Neural progenitor cell (in vitro differentiated cells): ENCODE measurements around the gene ACTR1A. TPM values are rescaled to one million over a fixed set of nuclear protein-coding genes. Genes with fewer than 3 reads are reported as not detected.
"Not testable (repeated sequence)": the region's sequence is repeated elsewhere in the genome, so short reads cannot be mapped to it uniquely, and the experiment has no call there.

ENCODE experiments used
- DNase-seq: peaks from one replicate; pipeline ENCODE4 v3.0.0-alpha.2; 2016; ENCODE audit warnings: low spot score
- H2AFZ ChIP-seq: fragments of 200-600 bp; sonication (generic); replicated peaks from 2 replicates; pipeline ENCODE4 v1.6.1; 2016; ENCODE audit warnings: antibody characterized with exemption
- H3F3A ChIP-seq: fragments of 200-600 bp; sonication (generic); 2 replicates; pipeline ENCODE4 v1.6.1; 2016; ENCODE audit warnings: antibody characterized with exemption, low read depth
- H3K27ac ChIP-seq: fragments of 200-600 bp; sonication (generic); 2 replicates; pipeline ENCODE4 v1.5.1; 2016; ENCODE audit warnings: mild to moderate bottlenecking
- H3K27me3 ChIP-seq: fragments of 200-600 bp; sonication (generic); 2 replicates; pipeline ENCODE4 v1.6.1; 2016; ENCODE audit warnings: mild to moderate bottlenecking, moderate library complexity
- H3K36me3 ChIP-seq: fragments of 200-600 bp; sonication (generic); 2 replicates; pipeline ENCODE4 v1.5.1; 2016
- H3K4me1 ChIP-seq: fragments of 200-600 bp; sonication (generic); 2 replicates; pipeline ENCODE4 v1.6.1; 2016; ENCODE audit warnings: mixed run types
- H3K4me2 ChIP-seq: fragments of 200-600 bp; sonication (generic); 2 replicates; pipeline ENCODE4 v1.6.1; 2016
- H3K4me3 ChIP-seq: fragments of 200-600 bp; sonication (generic); 2 replicates; pipeline ENCODE4 v1.5.1; 2016
- H3K79me2 ChIP-seq: fragments of 200-600 bp; sonication (generic); 2 replicates; pipeline ENCODE4 v1.6.1; 2016; ENCODE audit warnings: low read depth
- H3K9ac ChIP-seq: fragments of 200-600 bp; sonication (generic); 2 replicates; pipeline ENCODE4 v1.6.1; 2016
- H3K9me3 ChIP-seq: fragments of 200-600 bp; sonication (generic); 2 replicates; pipeline ENCODE4 v1.5.1; 2016; ENCODE audit warnings: low read depth
- H4K20me1 ChIP-seq: fragments of 200-600 bp; sonication (generic); 2 replicates; pipeline ENCODE4 v1.6.1; 2016; ENCODE audit warnings: low read depth
- H3K27ac Mint-ChIP-seq: 3 replicates; pipeline ENCODE4 v1.8.0; 2021; ENCODE audit warnings: mixed read lengths
- H3K27me3 Mint-ChIP-seq: 2 replicates; pipeline ENCODE4 v1.8.0; 2022; ENCODE audit warnings: low read depth, mild to moderate bottlenecking, inconsistent platforms, moderate library complexity, mixed read lengths; ENCODE audit not compliant: insufficient read depth
- H3K36me3 Mint-ChIP-seq: 3 replicates; pipeline ENCODE4 v1.8.0; 2021; ENCODE audit warnings: mixed read lengths
- H3K4me1 Mint-ChIP-seq: 3 replicates; pipeline ENCODE4 v1.8.0; 2021; ENCODE audit warnings: mixed read lengths
- H3K4me3 Mint-ChIP-seq: 3 replicates; pipeline ENCODE4 v1.8.0; 2021; ENCODE audit warnings: mild to moderate bottlenecking, moderate library complexity, mixed read lengths
- H3K9me3 Mint-ChIP-seq: 3 replicates; pipeline ENCODE4 v1.8.0; 2020; ENCODE audit warnings: mixed read lengths
- EZH2 ChIP-seq: fragments of 200-600 bp; sonication (generic); IDR thresholded peaks from 2 replicates; pipeline ENCODE4 v1.6.1; 2017; ENCODE audit warnings: antibody characterized with exemption, mild to moderate bottlenecking, moderate library complexity
- EZH2phosphoT487 ChIP-seq: fragments of 200-600 bp; sonication (generic); IDR thresholded peaks from 2 replicates; pipeline ENCODE4 v1.6.1; 2017; ENCODE audit warnings: antibody characterized with exemption
- total RNA-seq: library from RNA; depleted of rRNA; stranded (reverse); fragments of >200 nt; gene quantifications from 2 replicates; pipeline ENCODE4 v1.2.3, GENCODE V29; 2015; ENCODE audit warnings: low replicate concordance
- TF ChIP-seq, protein P1 (sequence below): fragments of 200-600 bp; sonication (generic); IDR thresholded peaks from 2 replicates; pipeline ENCODE4 v1.5.1; 2017; ENCODE audit warnings: antibody characterized with exemption, mild to moderate bottlenecking

Gene ACTR1A
- total RNA-seq, 1 donor from 2014 or later: 86.9 TPM

DNA sequence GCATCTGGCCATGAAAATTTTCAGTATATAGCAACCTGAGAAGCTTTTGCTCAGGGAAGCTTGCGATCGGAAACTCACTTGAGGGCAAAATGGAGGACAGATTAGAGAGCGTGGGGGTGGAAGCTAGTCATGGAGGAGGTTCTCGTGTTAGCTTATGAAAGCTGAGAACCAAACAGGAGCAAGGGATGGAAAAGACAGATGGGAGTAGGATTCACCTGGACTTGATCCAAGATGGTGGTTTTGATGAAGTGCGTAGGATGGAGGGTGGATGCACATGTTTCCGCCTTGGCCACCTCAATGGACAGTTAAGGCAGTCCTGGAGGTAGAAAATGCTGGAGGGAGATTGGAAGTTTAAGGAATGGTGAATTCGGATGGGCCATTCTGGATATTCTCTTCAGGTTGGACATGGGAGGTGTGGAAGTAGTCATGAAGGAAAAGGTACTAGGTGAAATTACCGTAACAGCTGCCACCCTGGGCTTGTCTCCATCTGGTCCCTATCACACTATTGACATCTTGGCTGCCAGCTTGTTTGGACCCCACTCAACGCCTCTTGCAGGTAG lies 44.8 kb downstream of the ACTR1A start:
- Histone ChIP-seq H3K4me1 (peaks cover 38% of the 10 kb centered on the region), H3K9ac (no peak overlapping the region), H3K27ac (no peak overlapping the region), H3K4me2 (no peak overlapping the region), H2AFZ (no peak overlapping the region), H3K79me2 (no peaks in the 10 kb centered on the region), H4K20me1 (peaks cover 15% of the 10 kb centered on the region), H3K27me3 (peaks cover 14% of the 10 kb centered on the region), H3K9me3 (no peaks in the 10 kb centered on the region), H3K4me3 (no peak overlapping the region), H3K36me3 (no peaks in the 10 kb centered on the region), H3F3A (peaks cover 44% of the 10 kb centered on the region)
- H3K36me3 Mint-ChIP-seq: peaks cover 4% of the 10 kb centered on the region
- H3K4me1 Mint-ChIP-seq: peaks cover 42% of the 10 kb centered on the region
- DNase-seq: no peak
- H3K4me3 Mint-ChIP-seq: no peak overlapping the region
- H3K9me3 Mint-ChIP-seq: no peaks in the 10 kb centered on the region
- TF ChIP-seq EZH2phosphoT487 (no peak), EZH2 (no peak)
- TF ChIP-seq, protein P1, sequence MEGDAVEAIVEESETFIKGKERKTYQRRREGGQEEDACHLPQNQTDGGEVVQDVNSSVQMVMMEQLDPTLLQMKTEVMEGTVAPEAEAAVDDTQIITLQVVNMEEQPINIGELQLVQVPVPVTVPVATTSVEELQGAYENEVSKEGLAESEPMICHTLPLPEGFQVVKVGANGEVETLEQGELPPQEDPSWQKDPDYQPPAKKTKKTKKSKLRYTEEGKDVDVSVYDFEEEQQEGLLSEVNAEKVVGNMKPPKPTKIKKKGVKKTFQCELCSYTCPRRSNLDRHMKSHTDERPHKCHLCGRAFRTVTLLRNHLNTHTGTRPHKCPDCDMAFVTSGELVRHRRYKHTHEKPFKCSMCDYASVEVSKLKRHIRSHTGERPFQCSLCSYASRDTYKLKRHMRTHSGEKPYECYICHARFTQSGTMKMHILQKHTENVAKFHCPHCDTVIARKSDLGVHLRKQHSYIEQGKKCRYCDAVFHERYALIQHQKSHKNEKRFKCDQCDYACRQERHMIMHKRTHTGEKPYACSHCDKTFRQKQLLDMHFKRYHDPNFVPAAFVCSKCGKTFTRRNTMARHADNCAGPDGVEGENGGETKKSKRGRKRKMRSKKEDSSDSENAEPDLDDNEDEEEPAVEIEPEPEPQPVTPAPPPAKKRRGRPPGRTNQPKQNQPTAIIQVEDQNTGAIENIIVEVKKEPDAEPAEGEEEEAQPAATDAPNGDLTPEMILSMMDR: no peak
- peaks cover 17% of the 10 kb centered on the region for H3K27me3 Mint-ChIP-seq
- no peak overlapping the region for H3K27ac Mint-ChIP-seq

DNA sequence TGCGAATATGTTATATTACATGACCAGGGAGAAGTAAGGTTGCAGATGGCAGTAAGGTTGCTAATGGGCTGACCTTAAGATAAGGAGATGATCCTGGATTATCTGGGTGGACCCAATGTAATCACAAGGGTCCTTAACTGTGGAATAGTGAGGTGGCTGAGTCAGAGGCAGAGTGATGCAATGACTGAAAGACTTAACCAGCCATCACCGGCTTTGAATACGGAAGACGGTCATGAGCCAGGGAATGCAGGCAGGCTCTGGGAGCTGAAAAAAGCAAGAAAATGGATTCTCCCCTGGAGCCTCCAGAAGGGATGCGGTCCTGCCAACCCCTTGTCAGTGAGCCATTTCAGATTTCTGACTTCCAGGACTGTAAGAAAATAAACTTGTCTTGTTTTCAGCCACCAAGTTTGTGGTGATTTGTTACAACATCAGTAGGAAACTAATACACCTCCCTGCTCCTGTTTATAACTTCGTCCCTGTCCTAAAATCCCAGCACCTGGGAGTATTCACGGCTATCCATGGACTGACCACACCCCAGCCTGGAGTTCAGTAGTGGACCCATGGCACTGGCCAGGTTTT lies 46.5 kb downstream of the ACTR1A start:
- Histone ChIP-seq H3K4me2 (no peak overlapping the region), H3K4me1 (peaks cover 33% of the 10 kb centered on the region), H3K9ac (no peak overlapping the region), H4K20me1 (peaks cover 18% of the 10 kb centered on the region), H2AFZ (no peak overlapping the region), H3K4me3 (no peak overlapping the region), H3K27ac (no peak overlapping the region), H3K79me2 (no peaks in the 10 kb centered on the region), H3K27me3 (peaks cover 6% of the 10 kb centered on the region), H3F3A (peaks cover 45% of the 10 kb centered on the region), H3K9me3 (no peaks in the 10 kb centered on the region), H3K36me3 (no peaks in the 10 kb centered on the region)
- no peaks in the 10 kb centered on the region for H3K9me3 Mint-ChIP-seq
- peaks cover 28% of the 10 kb centered on the region for H3K4me1 Mint-ChIP-seq
- H3K4me3 Mint-ChIP-seq: no peak overlapping the region
- TF ChIP-seq EZH2: no peak
- TF ChIP-seq EZH2phosphoT487: no peak
- TF ChIP-seq, protein P1: no peak
- H3K27ac Mint-ChIP-seq: no peak overlapping the region
- no peak for DNase-seq
- peaks cover 12% of the 10 kb centered on the region for H3K27me3 Mint-ChIP-seq
- peaks cover 2% of the 10 kb centered on the region for H3K36me3 Mint-ChIP-seq

DNA sequence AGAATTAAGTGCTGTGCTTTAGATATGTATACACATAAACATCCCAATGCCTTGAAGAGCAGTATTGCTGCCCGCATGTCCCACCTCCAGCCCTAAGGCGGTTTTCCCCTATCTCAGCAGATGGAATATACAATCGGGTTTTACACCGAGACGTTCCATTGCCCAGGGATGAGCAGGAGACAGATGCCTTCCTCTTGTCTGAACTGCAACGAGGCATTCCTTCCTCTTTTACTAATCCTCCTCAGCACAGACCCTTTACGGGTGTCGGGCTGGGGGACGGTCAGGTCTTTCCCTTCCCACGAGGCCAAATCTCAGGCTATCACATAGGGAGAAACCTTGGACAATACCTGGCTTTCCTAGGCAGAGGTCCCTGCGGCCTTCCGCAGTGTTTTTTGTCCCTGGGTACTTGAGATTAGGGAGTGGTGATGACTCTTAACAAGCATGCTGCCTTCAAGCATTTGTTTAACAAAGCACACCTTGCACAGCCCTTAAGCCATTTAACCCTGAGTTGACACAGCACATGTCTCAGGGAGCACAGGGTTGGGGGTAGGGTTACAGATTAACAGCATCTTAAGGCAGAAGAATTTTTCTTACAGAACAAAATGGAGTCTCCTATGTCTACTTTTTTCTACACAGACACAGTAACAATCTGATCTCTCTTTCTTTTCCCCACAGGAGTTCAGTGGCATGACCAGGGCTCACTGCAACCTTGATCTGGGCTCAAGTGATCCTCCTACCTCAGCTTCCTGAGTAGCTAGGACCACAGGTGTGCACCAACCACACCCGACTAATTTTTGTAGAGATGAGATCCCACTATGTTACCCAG lies 47.6 kb downstream of the ACTR1A start:
- H2AFZ ChIP-seq, H3K79me2 ChIP-seq, H3K4me3 ChIP-seq, H3K36me3 Mint-ChIP-seq, H3K27ac Mint-ChIP-seq, H3K27ac ChIP-seq, H3K9ac ChIP-seq, H3K9me3 ChIP-seq, H3K9me3 Mint-ChIP-seq, DNase-seq, H3K27me3 ChIP-seq, H3K36me3 ChIP-seq: not testable (repeated sequence)
- peak overlapping the region; percentile 35 for H3K4me3 Mint-ChIP-seq
- peaks cover 25% of the 10 kb centered on the region for H3K4me1 Mint-ChIP-seq
- Histone ChIP-seq H3K4me2 (peak overlapping the region; percentile 66), H4K20me1 (peaks cover 18% of the 10 kb centered on the region), H3F3A (peaks cover 52% of the 10 kb centered on the region), H3K4me1 (peaks cover 30% of the 10 kb centered on the region)
- peaks cover 12% of the 10 kb centered on the region for H3K27me3 Mint-ChIP-seq

DNA sequence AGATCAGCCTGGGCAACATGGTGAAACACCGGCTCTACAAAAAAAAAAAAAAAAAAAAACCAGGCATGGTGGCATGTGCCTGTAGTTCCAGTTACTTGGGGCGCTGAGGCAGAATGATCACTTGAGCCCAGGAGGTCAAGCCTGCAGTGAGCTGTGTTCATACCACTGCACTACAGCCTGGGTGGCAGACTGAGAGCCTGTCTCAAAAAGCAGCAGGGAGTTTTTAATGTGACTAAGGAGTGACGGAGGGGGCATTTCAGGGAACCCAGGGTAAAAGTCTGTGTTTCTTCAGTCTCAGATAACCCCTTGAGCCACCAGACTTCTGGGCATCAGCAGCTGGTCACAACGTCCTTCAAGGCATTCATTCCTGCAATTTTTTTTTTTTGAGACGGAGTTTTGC lies 49.0 kb downstream of the ACTR1A start:
- H3K4me1 ChIP-seq: peaks cover 34% of the 10 kb centered on the region
- H2AFZ ChIP-seq: no peak overlapping the region
- H3K9me3 ChIP-seq: no peaks in the 10 kb centered on the region
- no peak overlapping the region for H3K4me2 ChIP-seq
- no peak overlapping the region for H3K27ac ChIP-seq
- no peaks in the 10 kb centered on the region for H3K79me2 ChIP-seq
- H3F3A ChIP-seq: peaks cover 61% of the 10 kb centered on the region
- no peaks in the 10 kb centered on the region for H3K36me3 ChIP-seq
- peaks cover 16% of the 10 kb centered on the region for H3K27me3 Mint-ChIP-seq
- no peak overlapping the region for H3K4me3 ChIP-seq
- peaks cover 33% of the 10 kb centered on the region for H3K4me1 Mint-ChIP-seq
- H3K27me3 ChIP-seq: peaks cover 9% of the 10 kb centered on the region
- H3K9me3 Mint-ChIP-seq: no peaks in the 10 kb centered on the region
- no peak overlapping the region for H3K4me3 Mint-ChIP-seq
- TF ChIP-seq EZH2phosphoT487 (no peak), EZH2 (no peak)
- TF ChIP-seq, protein P1: no peak
- peaks cover 18% of the 10 kb centered on the region for H4K20me1 ChIP-seq
- no peak overlapping the region for H3K9ac ChIP-seq
- peaks cover 2% of the 10 kb centered on the region for H3K36me3 Mint-ChIP-seq
- no peak overlapping the region for H3K27ac Mint-ChIP-seq
- DNase-seq: peak; percentile 65
